NCI-H2227 (cell line): ENCODE data around the gene SMTNL2.
"Not testable (repeated sequence)": the region's sequence is repeated elsewhere in the genome, so short reads cannot be mapped to it uniquely, and the experiment has no call there.

ENCODE experiments used
- DNase-seq: peaks from one replicate; lab custom pipeline; 2025; ENCODE audit not compliant: unreplicated experiment; lab: John Stamatoyannopoulos, UW

Gene SMTNL2

GRCh38 chr17:4583782-4584100, 588 bp upstream of the SMTNL2 start:
- peak; percentile 67 for DNase-seq

GRCh38 chr17:4584917-4585637, 748 bp downstream of the SMTNL2 start:
- DNase-seq = no peak

GRCh38 chr17:4585638-4585994, 1.3 kb downstream of the SMTNL2 start:
- DNase-seq = no peak

GRCh38 chr17:4586043-4586442, 1.7 kb downstream of the SMTNL2 start:
- no peak for DNase-seq

- no peak for DNase-seq
Measured at GRCh38 chr17:4587195-4587594, 2.9 kb downstream of the SMTNL2 start.

- DNase-seq = no peak
Measured at GRCh38 chr17:4587803-4588202, 3.5 kb downstream of the SMTNL2 start.

GRCh38 chr17:4588391-4588790, 4.1 kb downstream of the SMTNL2 start:
- no peak for DNase-seq

- DNase-seq = no peak
Measured at GRCh38 chr17:4588898-4589625, 4.7 kb downstream of the SMTNL2 start.

- not testable (repeated sequence) for DNase-seq
Measured at GRCh38 chr17:4590042-4590441, 5.7 kb downstream of the SMTNL2 start.

GRCh38 chr17:4590981-4591453, 6.7 kb downstream of the SMTNL2 start:
- no peak for DNase-seq

- DNase-seq = no peak
Measured at GRCh38 chr17:4591529-4591928, 7.2 kb downstream of the SMTNL2 start.

- DNase-seq = no peak
Measured at GRCh38 chr17:4592240-4593005, 8.1 kb downstream of the SMTNL2 start.

- DNase-seq = no peak
Measured at GRCh38 chr17:4593021-4593421, 8.7 kb downstream of the SMTNL2 start.

GRCh38 chr17:4594406-4594805, 10.1 kb downstream of the SMTNL2 start:
- no peak for DNase-seq

- no peak for DNase-seq
Measured at GRCh38 chr17:4594931-4595684, 10.8 kb downstream of the SMTNL2 start.

GRCh38 chr17:4595685-4596342, 11.5 kb downstream of the SMTNL2 start:
- DNase-seq = not testable (repeated sequence)

GRCh38 chr17:4596636-4597380, 12.5 kb downstream of the SMTNL2 start:
- DNase-seq = no peak

- DNase-seq = no peak
Measured at GRCh38 chr17:4597975-4598374, 13.6 kb downstream of the SMTNL2 start.

- DNase-seq = no peak
Measured at GRCh38 chr17:4598776-4599504, 14.6 kb downstream of the SMTNL2 start.
